A673 (cell line): Measurements from ENCODE around the gene CNNM2. TPM values are rescaled to one million over a fixed set of nuclear protein-coding genes. Genes with fewer than 3 reads are reported as not detected.

Experiments
- BruUV-seq: library from RNA; stranded (reverse); fragments of 400-500 nt; replicated peaks from 2 replicates; lab custom pipeline; 2021; lab: Mats Ljungman, UMichigan
- CTCF ChIA-PET: fragments of 300-600 bp; sonication (Branson Sonifier 250); formaldehyde crosslinking; loops from one replicate; lab custom pipeline; 2022; ENCODE audit warnings: antibody characterized with exemption; lab: Charles Lee
- POLR2A ChIA-PET: fragments of 300-600 bp; sonication (Branson Sonifier 250); formaldehyde crosslinking; loops from one replicate; lab custom pipeline; 2022; ENCODE audit warnings: antibody characterized with exemption; ENCODE audit not compliant: low non-redundant PET; lab: Charles Lee
- DNase-seq: peaks from one replicate; pipeline ENCODE4 v3.0.0-alpha.2; 2015; ENCODE audit warnings: low spot score
- H3K27ac ChIP-seq: fragments of 200-600 bp; sonication (generic); 2 replicates; pipeline ENCODE4 v1.5.1; 2016; ENCODE audit warnings: mixed run types, low read depth, mild to moderate bottlenecking, mixed read lengths, antibody characterized with exemption, low read length; ENCODE audit not compliant: poor library complexity, severe bottlenecking
- H3K27me3 ChIP-seq: fragments of 200-600 bp; sonication (generic); replicated peaks from 2 replicates; pipeline ENCODE4 v1.6.1; 2017; ENCODE audit warnings: mixed run types, low read depth, mild to moderate bottlenecking, mixed read lengths, antibody characterized with exemption, low read length; ENCODE audit not compliant: insufficient read depth, poor library complexity
- H3K36me3 ChIP-seq: fragments of 200-600 bp; sonication (generic); 2 replicates; pipeline ENCODE4 v1.6.1; 2016; ENCODE audit warnings: mixed run types, mild to moderate bottlenecking, mixed read lengths, antibody characterized with exemption, low read length; ENCODE audit not compliant: insufficient read depth, poor library complexity, severe bottlenecking
- H3K4me1 ChIP-seq: fragments of 200-600 bp; sonication (generic); 2 replicates; pipeline ENCODE4 v1.6.1; 2017; ENCODE audit warnings: mixed run types, mild to moderate bottlenecking, mixed read lengths, antibody characterized with exemption, low read length; ENCODE audit not compliant: insufficient read depth, poor library complexity, severe bottlenecking
- H3K4me3 ChIP-seq: fragments of 200-600 bp; sonication (generic); 2 replicates; pipeline ENCODE4 v1.5.1; 2016; ENCODE audit warnings: low read depth, mixed run types, mild to moderate bottlenecking, mixed read lengths, low read length; ENCODE audit not compliant: poor library complexity, severe bottlenecking
- H3K9me3 ChIP-seq: fragments of 200-600 bp; sonication (generic); 2 replicates; pipeline ENCODE4 v1.6.1; 2016; ENCODE audit warnings: mixed run types, low read depth, mild to moderate bottlenecking, mixed read lengths, antibody characterized with exemption, low read length; ENCODE audit not compliant: poor library complexity, severe bottlenecking
- CTCF ChIP-seq: fragments of 300-800, 200-600 bp; sonication (generic); conservative IDR thresholded peaks from 2 replicates; pipeline ENCODE4 v1.5.1; 2017; ENCODE audit warnings: low read depth, mild to moderate bottlenecking, antibody characterized with exemption, low read length, moderate library complexity, mixed read lengths
- EZH2 ChIP-seq: fragments of 200-600 bp; sonication (generic); IDR thresholded peaks from 2 replicates; pipeline ENCODE4 v1.6.1; 2017; ENCODE audit warnings: borderline replicate concordance, low read depth, mild to moderate bottlenecking, mixed read lengths, antibody characterized with exemption, low read length; ENCODE audit not compliant: poor library complexity, severe bottlenecking
- intact Hi-C: fragments of 100-400 bp; cut with micrococcal nuclease; formaldehyde crosslinking; loops from one replicate; pipeline ENCODE4 v1.10.0; 2022; ENCODE audit not compliant: unreplicated experiment
- total RNA-seq: library from RNA; stranded (reverse); gene quantifications from 2 replicates; pipeline ENCODE4 v1.2.3, GENCODE V29; 2021

CNNM2 gene
- total RNA-seq, 1 experiment from 2014 or later: 4.8 TPM

- intact Hi-C loops: no loop called here
- no peaks in the 10 kb centered on the region for H3K36me3 ChIP-seq
- no TSS peak for BruUV-seq
- TF ChIP-seq EZH2: no peak
- TF ChIP-seq CTCF: no peak
- no peak overlapping the region for H3K27ac ChIP-seq
- POLR2A ChIA-PET: no interaction called here
- H3K9me3 ChIP-seq: no peaks in the 10 kb centered on the region
- no peaks in the 10 kb centered on the region for H3K27me3 ChIP-seq
- DNase-seq: no peak
- CTCF ChIA-PET: no interaction called here
- no peak overlapping the region for H3K4me3 ChIP-seq
- H3K4me1 ChIP-seq: no peaks in the 10 kb centered on the region
Observed at GRCh38 chr10:102906507-102906906, 11.6 kb upstream of the CNNM2 start.

- ChIA-PET POLR2A (interaction anchor here (0.6 kb wide), 1 partner anchor 56 kb away, joined by 4 read pairs; no protein-coding TSS in a partner anchor), CTCF (no interaction called here)
- Histone ChIP-seq H3K36me3 (no peaks in the 10 kb centered on the region), H3K9me3 (no peaks in the 10 kb centered on the region), H3K4me1 (peaks cover 5% of the 10 kb centered on the region), H3K4me3 (no peak overlapping the region), H3K27me3 (no peaks in the 10 kb centered on the region), H3K27ac (no peak overlapping the region)
- intact Hi-C loops: loop anchor here (5.0 kb wide), 1 partner anchor 568 kb away; no protein-coding TSS in a partner anchor
- BruUV-seq: no TSS peak
- TF ChIP-seq EZH2 (no peak), CTCF (no peak)
- DNase-seq: no peak
Observed at GRCh38 chr10:102914781-102915180, 3.3 kb upstream of the CNNM2 start.

- no peaks in the 10 kb centered on the region for H3K9me3 ChIP-seq
- POLR2A ChIA-PET: no interaction called here
- DNase-seq: no peak
- H3K36me3 ChIP-seq: no peaks in the 10 kb centered on the region
- no peaks in the 10 kb centered on the region for H3K27me3 ChIP-seq
- H3K4me1 ChIP-seq: peaks cover 18% of the 10 kb centered on the region
- intact Hi-C loops: loop anchor here (5.0 kb wide), 1 partner anchor 566 kb away; no protein-coding TSS in a partner anchor
- no peak for TF ChIP-seq EZH2
- no peak for TF ChIP-seq CTCF
- CTCF ChIA-PET: interaction anchor here (0.6 kb wide), 1 partner anchor 328 kb away, joined by 3 read pairs; no protein-coding TSS in a partner anchor
- no peak overlapping the region for H3K27ac ChIP-seq
- peak overlapping the region; percentile 98 for H3K4me3 ChIP-seq
- BruUV-seq: no TSS peak
Observed at GRCh38 chr10:102916173-102916572, 1.9 kb upstream of the CNNM2 start.
